ENCODE results near the gene FOXK1. TPM values are rescaled to one million over a fixed set of nuclear protein-coding genes. Genes with fewer than 3 reads are reported as not detected.

Gene FOXK1
- total and polyA plus RNA-seq, 2 of the 13 experiments (the other 11 are each of a cell fraction or from before 2014, with no cell fraction given): 4.6 to 8.8 TPM

GRCh38 chr7:4641667-4642467 lies 40.2 kb upstream of the FOXK1 start (continued):
- TF ChIP-seq ZSCAN31 (CRISPR knock-in tag; IDR thresholded peaks at IDR 0.05; ENCODE audit: low read depth): peak; percentile 99
- peak; percentile 80 for TF ChIP-seq NR2F2 (IDR thresholded peaks at IDR 0.05; ENCODE audit: borderline replicate concordance, low read depth)
- TF ChIP-seq GPBP1L1 (CRISPR knock-in tag; IDR thresholded peaks at IDR 0.05): no peak
- TF ChIP-seq MAFF (IDR thresholded peaks at IDR 0.05; ENCODE audit: low read depth, low read length): no peak
- no peak for TF ChIP-seq CCAR2 (optimal IDR thresholded peaks at IDR 0.05; ENCODE audit: low read depth, low read length)
- TF ChIP-seq ZNF451 (CRISPR knock-in tag; IDR thresholded peaks at IDR 0.05): peak; percentile 100
- no peak for TF ChIP-seq ZNF572 (CRISPR knock-in tag; IDR thresholded peaks at IDR 0.05)
- no peak for TF ChIP-seq NBN (conservative IDR thresholded peaks at IDR 0.05)
- TF ChIP-seq ZNF556 (CRISPR knock-in tag; IDR thresholded peaks at IDR 0.05; ENCODE audit: borderline replicate concordance): peak; percentile 79
- peak; percentile 98 for TF ChIP-seq CENPT (CRISPR knock-in tag; IDR thresholded peaks at IDR 0.05; ENCODE audit: low read depth)
- no peak for TF ChIP-seq DNMT3B (CRISPR knock-in tag; conservative IDR thresholded peaks at IDR 0.05)
- TF ChIP-seq ZNF24 (IDR thresholded peaks at IDR 0.05): peak; percentile 66
- TF ChIP-seq SATB2 (CRISPR knock-in tag; IDR thresholded peaks at IDR 0.05): peak; percentile 29; the same call in 1 of the 2 replicates
- TF ChIP-seq ZNF792 (CRISPR knock-in tag; IDR thresholded peaks at IDR 0.05): peak; percentile 20; the same call in 1 of the 2 replicates
- peak; percentile 80; the same call in 1 of the 2 replicates for TF ChIP-seq ZBTB46 (CRISPR knock-in tag; IDR thresholded peaks at IDR 0.05; ENCODE audit: borderline replicate concordance)
- TF ChIP-seq TCF7 (IDR thresholded peaks at IDR 0.05; ENCODE audit: low read depth): no peak
- TF ChIP-seq KLF16 (CRISPR knock-in tag; IDR thresholded peaks at IDR 0.05): peak; percentile 67 to 90; a peak in 3 of 4 replicates
- TF ChIP-seq SNAPC4 (CRISPR knock-in tag; IDR thresholded peaks at IDR 0.05): no peak
- TF ChIP-seq PRPF4 (IDR thresholded peaks at IDR 0.05; ENCODE audit: low read depth, low read length, poor library complexity, severe bottlenecking): no peak
- no peak for TF ChIP-seq SUZ12 (IDR thresholded peaks at IDR 0.05; ENCODE audit: low read depth, low read length)
- peak; percentile 71; the same call in 1 of the 2 replicates for TF ChIP-seq ZNF121 (CRISPR knock-in tag; IDR thresholded peaks at IDR 0.05)

All from HepG2 (cell line).